Measurements from ENCODE around the gene NEUROG1.

GRCh38 chr5:135577421-135577820 is 41.7 kb upstream of the NEUROG1 start:
- TF ChIP-seq, protein P1, sequence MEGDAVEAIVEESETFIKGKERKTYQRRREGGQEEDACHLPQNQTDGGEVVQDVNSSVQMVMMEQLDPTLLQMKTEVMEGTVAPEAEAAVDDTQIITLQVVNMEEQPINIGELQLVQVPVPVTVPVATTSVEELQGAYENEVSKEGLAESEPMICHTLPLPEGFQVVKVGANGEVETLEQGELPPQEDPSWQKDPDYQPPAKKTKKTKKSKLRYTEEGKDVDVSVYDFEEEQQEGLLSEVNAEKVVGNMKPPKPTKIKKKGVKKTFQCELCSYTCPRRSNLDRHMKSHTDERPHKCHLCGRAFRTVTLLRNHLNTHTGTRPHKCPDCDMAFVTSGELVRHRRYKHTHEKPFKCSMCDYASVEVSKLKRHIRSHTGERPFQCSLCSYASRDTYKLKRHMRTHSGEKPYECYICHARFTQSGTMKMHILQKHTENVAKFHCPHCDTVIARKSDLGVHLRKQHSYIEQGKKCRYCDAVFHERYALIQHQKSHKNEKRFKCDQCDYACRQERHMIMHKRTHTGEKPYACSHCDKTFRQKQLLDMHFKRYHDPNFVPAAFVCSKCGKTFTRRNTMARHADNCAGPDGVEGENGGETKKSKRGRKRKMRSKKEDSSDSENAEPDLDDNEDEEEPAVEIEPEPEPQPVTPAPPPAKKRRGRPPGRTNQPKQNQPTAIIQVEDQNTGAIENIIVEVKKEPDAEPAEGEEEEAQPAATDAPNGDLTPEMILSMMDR (conservative IDR thresholded peaks at IDR 0.05; ENCODE audit: low read depth, low read length) = no peak
- no peak for TF ChIP-seq EZH2 (IDR thresholded peaks at IDR 0.05; ENCODE audit: borderline replicate concordance, low read depth, low read length, poor library complexity, severe bottlenecking)
